GM12878 (cell line): ENCODE measurements around the gene IGF1R. TPM values are rescaled to one million over a fixed set of nuclear protein-coding genes. Genes with fewer than 3 reads are reported as not detected.

Experiments used
- ATAC-seq: fragments of 200-7000 bp; cut with Tn5 transposase; 3 replicates; pipeline ENCODE4 v1.9.1; 2020; ENCODE audit warnings: mild to moderate bottlenecking, moderate library complexity
- BruUV-seq: library from RNA; stranded (reverse); fragments of 400-500 nt; replicated peaks from 2 replicates; lab custom pipeline; 2021; lab: Mats Ljungman, UMichigan
- CTCF ChIA-PET: fragments of 300-600 bp; sonication (Branson Sonifier 250); formaldehyde crosslinking; extraction: SDS; loops from one replicate; lab custom pipeline; 2021; ENCODE audit warnings: inconsistent platforms; lab: Yijun Ruan, JAX
- POLR2A ChIA-PET: fragments of 350-600 bp; formaldehyde crosslinking; extraction: SDS; loops from one replicate; lab custom pipeline; 2021; ENCODE audit warnings: inconsistent platforms; lab: Charles Lee
- RAD21 ChIA-PET: fragments of 300-600 bp; sonication (Branson Sonifier 250); formaldehyde crosslinking; loops from one replicate; lab custom pipeline; 2023; ENCODE audit warnings: antibody characterized with exemption; ENCODE audit not compliant: unreplicated experiment; lab: Charles Lee
- SMC1A ChIA-PET: fragments of 300-600 bp; sonication (Branson Sonifier 250); formaldehyde crosslinking; loops from one replicate; lab custom pipeline; 2023; ENCODE audit not compliant: unreplicated experiment, uncharacterized antibody; lab: Charles Lee
- DNase-seq: peaks from one replicate; pipeline ENCODE4 v3.0.0-alpha.2; 2011; ENCODE audit warnings: low read depth, low spot score
- FAIRE-seq: peaks from 3 replicates; lab custom pipeline; 2011; peaks lifted over from hg19 to GRCh38; lab: Jason Lieb, UNC
- H2AFZ ChIP-seq: 2 replicates; pipeline ENCODE4 v1.6.0; 2011; ENCODE audit warnings: low read depth, low read length, control low read depth; ENCODE audit not compliant: control insufficient read depth
- H3K27ac ChIP-seq: 2 replicates; pipeline ENCODE4 v1.5.1; 2011; ENCODE audit warnings: control low read depth; ENCODE audit not compliant: control insufficient read depth, insufficient read depth
- H3K27me3 ChIP-seq, 2 experiments: replicated peaks in 1 of 2; 2 replicates each; pipeline versions ENCODE4 v1.6.0 to v1.6.1; 2011; ENCODE audit warnings: low read length in 1 of 2; ENCODE audit not compliant: control insufficient read depth in 2 of 2, insufficient read depth in 2 of 2
- H3K36me3 ChIP-seq, 2 experiments: 2 replicates each; pipeline ENCODE4 v1.5.1; 2011; ENCODE audit warnings: low read length in 1 of 2; ENCODE audit not compliant: control insufficient read depth in 2 of 2, insufficient read depth in 2 of 2
- H3K4me1 ChIP-seq: 2 replicates; pipeline ENCODE4 v1.6.1; 2011; ENCODE audit warnings: mild to moderate bottlenecking, low read length, moderate library complexity, mixed read lengths; ENCODE audit not compliant: control insufficient read depth, insufficient read depth
- H3K4me2 ChIP-seq: 2 replicates; pipeline ENCODE4 v1.6.0; 2011; ENCODE audit warnings: control low read depth; ENCODE audit not compliant: control insufficient read depth, insufficient read depth
- H3K4me3 ChIP-seq: fragments of 200-600 bp; sonication (generic); 2 replicates; pipeline ENCODE4 v1.5.1; 2016
- H3K79me2 ChIP-seq: 2 replicates; pipeline ENCODE4 v1.6.0; 2011; ENCODE audit warnings: low read length; ENCODE audit not compliant: control insufficient read depth, insufficient read depth
- H3K9ac ChIP-seq: 2 replicates; pipeline ENCODE4 v1.8.0; 2011; ENCODE audit warnings: low read length, control low read depth, mixed read lengths; ENCODE audit not compliant: control insufficient read depth, insufficient read depth
- H3K9me3 ChIP-seq: replicated peaks from 3 replicates; pipeline ENCODE4 v1.5.1; 2011; ENCODE audit warnings: mild to moderate bottlenecking, low read length; ENCODE audit not compliant: control insufficient read depth, insufficient read depth
- H4K20me1 ChIP-seq: 2 replicates; pipeline ENCODE4 v1.6.0; 2011; ENCODE audit not compliant: control insufficient read depth, insufficient read depth
- CBFB ChIP-seq: IDR thresholded peaks from 2 replicates; pipeline ENCODE4 v1.6.1; 2016; ENCODE audit warnings: antibody characterized with exemption, low read depth
- CBX3 ChIP-seq: fragments of 200-600 bp; sonication (generic); IDR thresholded peaks from 2 replicates; pipeline ENCODE4 v1.6.1; 2016; ENCODE audit warnings: low read depth, borderline replicate concordance
- CREB1 ChIP-seq: IDR thresholded peaks from 2 replicates; pipeline ENCODE4 v1.6.1; 2012; ENCODE audit warnings: low read depth, mild to moderate bottlenecking, inconsistent platforms
- NBN ChIP-seq: fragments of 450-650 bp; IDR thresholded peaks from 2 replicates; pipeline ENCODE4 v1.6.1; 2016
- NR2F1 ChIP-seq: fragments of 450-650 bp; conservative IDR thresholded peaks from 2 replicates; pipeline ENCODE4 v1.6.1; 2017; ENCODE audit warnings: mild to moderate bottlenecking
- NRF1 ChIP-seq: conservative IDR thresholded peaks from 2 replicates; pipeline ENCODE4 v1.6.1; 2011; ENCODE audit warnings: mild to moderate bottlenecking, low read depth, low read length, improper control_type of control experiment
- PAX5 ChIP-seq: IDR thresholded peaks from 2 replicates; pipeline ENCODE4 v1.6.1; 2011; ENCODE audit warnings: low read depth, low read length, borderline replicate concordance
- POLR2AphosphoS2 ChIP-seq: IDR thresholded peaks from 2 replicates; pipeline ENCODE4 v1.6.1; 2011; ENCODE audit warnings: low read depth, mild to moderate bottlenecking, low read length, improper control_type of control experiment, moderate library complexity
- RAD51 ChIP-seq: fragments of 450-650 bp; IDR thresholded peaks from 2 replicates; pipeline ENCODE4 v1.6.1; 2016; ENCODE audit warnings: moderate library complexity, mild to moderate bottlenecking, inconsistent platforms
- SUPT20H ChIP-seq: IDR thresholded peaks from 2 replicates; pipeline ENCODE4 v1.6.1; 2011; ENCODE audit warnings: low read depth, mild to moderate bottlenecking, low read length, moderate library complexity, borderline replicate concordance; ENCODE audit not compliant: control insufficient read depth
- TCF3 ChIP-seq: IDR thresholded peaks from 2 replicates; pipeline ENCODE4 v1.6.1; 2012; ENCODE audit warnings: low read depth, mild to moderate bottlenecking, low read length, borderline replicate concordance; ENCODE audit not compliant: insufficient read depth
- ZZZ3 ChIP-seq: IDR thresholded peaks from 2 replicates; pipeline ENCODE4 v1.6.1; 2011; ENCODE audit warnings: low read depth; ENCODE audit not compliant: control insufficient read depth, insufficient read length
- WGBS: methylation state at CpG from one replicate; pipeline ENCODE4 v1.1.6; 2016; ENCODE audit warnings: low lambda C conversion rate; ENCODE audit not compliant: insufficient replicate concordance, insufficient coverage; ENCODE audit errors: missing lambda C conversion rate; 5-methylcytosine and 5-hydroxymethylcytosine counted together
- in situ Hi-C: fragments of 300-500 bp; cut with MboI; formaldehyde crosslinking; loops from 9 replicates; pipeline ENCODE4 v1.14.3; 2018; ENCODE audit warnings: mixed read lengths
- intact Hi-C: fragments of 100-400 bp; cut with micrococcal nuclease; formaldehyde crosslinking; loops from one replicate; pipeline ENCODE4 v1.14.2; 2022; ENCODE audit not compliant: unreplicated experiment
- polyA plus RNA-seq, 11 experiments: library from polyadenylated mRNA; depleted of rRNA in 4 of 11; unstranded in 6 of 11; stranded (reverse) in 5 of 11; fragments of >200 nt; fragmentation: Nextera tagmentation in 4 of 11; fragmentation: Illumina TruSeq in 1 of 11; extraction: Ambion mirVana in 4 of 11; extraction: Trizol in 1 of 11; gene quantifications; 1 replicate in 1 of 11; 2 replicates in 10 of 11; pipeline versions ENCODE4 v1.2.1 to v1.2.3, GENCODE V29; 2011 to 2016; ENCODE audit warnings: inconsistent platforms in 2 of 11, missing spikeins in 2 of 11, low read depth in 1 of 11
- total RNA-seq, 4 experiments: library from RNA; depleted of rRNA in 3 of 4; stranded (reverse); fragments of >200 nt in 3 of 4; fragmentation: Illumina TruSeq in 1 of 4; extraction: Trizol in 1 of 4; gene quantifications; 2 replicates each; pipeline versions ENCODE4 v1.2.1 to v1.2.3, GENCODE V29; 2013 to 2021
- TF ChIP-seq, protein P1 (sequence below): fragments of 450-650 bp; IDR thresholded peaks from 2 replicates; pipeline ENCODE4 v1.6.1; 2017; ENCODE audit warnings: mild to moderate bottlenecking, low read depth, inconsistent platforms; ENCODE audit not compliant: poor library complexity, severe bottlenecking
- TF ChIP-seq, protein P2 (sequence below): fragments of 150-350 bp; IDR thresholded peaks from 2 replicates; pipeline ENCODE4 v1.6.1; 2016; ENCODE audit warnings: low read depth, low read length
- TF ChIP-seq, protein P3 (sequence below): fragments of 450-650 bp; IDR thresholded peaks from 2 replicates; pipeline ENCODE4 v1.6.1; 2018; ENCODE audit warnings: mild to moderate bottlenecking, low read depth, moderate library complexity; ENCODE audit not compliant: partially characterized antibody

The IGF1R gene
- total and polyA plus RNA-seq, 10 of the 15 experiments (the other 5 are each of a cell fraction or from before 2014, with no cell fraction given), result 0.03 to 2.7 (median 0.66) TPM

DNA sequence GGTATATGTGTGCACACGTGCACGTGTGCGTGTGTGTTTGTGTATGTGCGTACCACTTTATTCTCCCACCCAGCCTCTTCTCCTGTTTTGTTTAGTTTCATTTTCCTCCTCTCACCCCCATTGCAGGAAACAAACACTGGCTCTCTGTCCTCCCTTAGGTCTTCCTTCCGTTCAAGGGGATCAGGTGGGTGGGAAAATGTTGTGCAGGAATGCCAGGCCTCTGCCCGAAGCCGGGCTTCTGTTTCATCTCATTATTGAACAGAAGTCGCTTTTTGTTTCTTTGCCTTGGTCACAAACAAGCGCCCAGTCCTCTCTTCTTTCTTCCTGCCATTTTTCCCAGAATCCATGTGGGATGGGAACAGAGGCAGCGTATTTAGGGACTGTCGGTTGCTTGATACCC is 69.6 kb downstream of the IGF1R start (continued):
- TF ChIP-seq, protein P1, sequence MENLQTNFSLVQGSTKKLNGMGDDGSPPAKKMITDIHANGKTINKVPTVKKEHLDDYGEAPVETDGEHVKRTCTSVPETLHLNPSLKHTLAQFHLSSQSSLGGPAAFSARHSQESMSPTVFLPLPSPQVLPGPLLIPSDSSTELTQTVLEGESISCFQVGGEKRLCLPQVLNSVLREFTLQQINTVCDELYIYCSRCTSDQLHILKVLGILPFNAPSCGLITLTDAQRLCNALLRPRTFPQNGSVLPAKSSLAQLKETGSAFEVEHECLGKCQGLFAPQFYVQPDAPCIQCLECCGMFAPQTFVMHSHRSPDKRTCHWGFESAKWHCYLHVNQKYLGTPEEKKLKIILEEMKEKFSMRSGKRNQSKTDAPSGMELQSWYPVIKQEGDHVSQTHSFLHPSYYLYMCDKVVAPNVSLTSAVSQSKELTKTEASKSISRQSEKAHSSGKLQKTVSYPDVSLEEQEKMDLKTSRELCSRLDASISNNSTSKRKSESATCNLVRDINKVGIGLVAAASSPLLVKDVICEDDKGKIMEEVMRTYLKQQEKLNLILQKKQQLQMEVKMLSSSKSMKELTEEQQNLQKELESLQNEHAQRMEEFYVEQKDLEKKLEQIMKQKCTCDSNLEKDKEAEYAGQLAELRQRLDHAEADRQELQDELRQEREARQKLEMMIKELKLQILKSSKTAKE, result no peak
- TF ChIP-seq NR2F1 (no peak), NBN (no peak), POLR2AphosphoS2 (no peak), CBFB (no peak)

DNA sequence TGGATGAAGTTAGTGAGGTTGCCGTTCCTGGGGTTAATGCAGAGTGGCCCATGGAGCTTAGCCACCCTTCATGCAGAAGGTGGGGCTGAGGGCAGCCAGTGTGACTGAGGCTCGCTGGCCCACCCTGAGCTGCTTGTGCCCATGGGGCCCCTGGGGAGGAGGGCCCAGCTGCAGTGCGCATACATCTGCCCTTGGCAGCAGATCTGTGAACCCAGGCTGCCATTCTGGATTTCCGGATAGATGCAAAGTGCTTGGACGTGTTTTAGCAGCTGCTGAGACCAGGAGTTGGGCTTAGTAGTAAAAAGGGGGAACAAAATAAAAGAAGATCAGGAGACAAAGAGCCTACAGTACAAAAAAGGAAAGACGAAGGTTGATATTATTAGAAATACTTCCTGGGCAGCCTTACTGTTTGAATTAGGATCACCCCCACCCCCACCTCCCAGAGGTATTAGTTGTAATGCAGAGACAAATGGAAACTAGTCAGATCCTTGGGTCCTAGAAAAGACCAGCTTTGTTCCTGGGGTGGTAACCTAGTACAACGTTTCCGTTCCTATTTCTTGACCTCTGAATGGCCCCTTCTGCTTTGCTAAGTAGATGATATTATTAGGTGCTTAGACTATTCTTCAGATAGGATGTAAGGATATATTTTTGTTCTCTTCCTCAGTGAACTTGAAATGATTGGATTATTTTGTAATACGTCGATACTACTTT is 70.2 kb downstream of the IGF1R start:
- WGBS, result 43% methylated on average over 10 of the region's 10 CpGs
- no peak overlapping the region for H2AFZ ChIP-seq
- DNase-seq, result no peak
- ATAC-seq, result no peak
- ChIA-PET RAD21 (no interaction called here), CTCF (interaction anchor here (1.3 to 1.4 kb wide), 2 partner anchors 59 to 358 kb away, joined by 3 to 5 read pairs; no protein-coding TSS in a partner anchor), POLR2A (no interaction called here), SMC1A (no interaction called here)
- H4K20me1 ChIP-seq, result no peaks in the 10 kb centered on the region; the same call in 1 of the 2 replicates
- FAIRE-seq, result no peak
- H3K27ac ChIP-seq, result no peak overlapping the region
- no peaks in the 10 kb centered on the region for H3K36me3 ChIP-seq
- no peaks in the 10 kb centered on the region for H3K9me3 ChIP-seq
- no peak overlapping the region for H3K9ac ChIP-seq
- no TSS peak for BruUV-seq
- H3K79me2 ChIP-seq, result no peaks in the 10 kb centered on the region
- in situ Hi-C loops, result no loop called here
- intact Hi-C loops, result no loop called here
- no peak overlapping the region for H3K4me3 ChIP-seq
- no peaks in the 10 kb centered on the region for H3K27me3 ChIP-seq
- no peak overlapping the region for H3K4me2 ChIP-seq
- peaks cover 5% of the 10 kb centered on the region for H3K4me1 ChIP-seq
- no peak for TF ChIP-seq TCF3
- TF ChIP-seq, protein P2, sequence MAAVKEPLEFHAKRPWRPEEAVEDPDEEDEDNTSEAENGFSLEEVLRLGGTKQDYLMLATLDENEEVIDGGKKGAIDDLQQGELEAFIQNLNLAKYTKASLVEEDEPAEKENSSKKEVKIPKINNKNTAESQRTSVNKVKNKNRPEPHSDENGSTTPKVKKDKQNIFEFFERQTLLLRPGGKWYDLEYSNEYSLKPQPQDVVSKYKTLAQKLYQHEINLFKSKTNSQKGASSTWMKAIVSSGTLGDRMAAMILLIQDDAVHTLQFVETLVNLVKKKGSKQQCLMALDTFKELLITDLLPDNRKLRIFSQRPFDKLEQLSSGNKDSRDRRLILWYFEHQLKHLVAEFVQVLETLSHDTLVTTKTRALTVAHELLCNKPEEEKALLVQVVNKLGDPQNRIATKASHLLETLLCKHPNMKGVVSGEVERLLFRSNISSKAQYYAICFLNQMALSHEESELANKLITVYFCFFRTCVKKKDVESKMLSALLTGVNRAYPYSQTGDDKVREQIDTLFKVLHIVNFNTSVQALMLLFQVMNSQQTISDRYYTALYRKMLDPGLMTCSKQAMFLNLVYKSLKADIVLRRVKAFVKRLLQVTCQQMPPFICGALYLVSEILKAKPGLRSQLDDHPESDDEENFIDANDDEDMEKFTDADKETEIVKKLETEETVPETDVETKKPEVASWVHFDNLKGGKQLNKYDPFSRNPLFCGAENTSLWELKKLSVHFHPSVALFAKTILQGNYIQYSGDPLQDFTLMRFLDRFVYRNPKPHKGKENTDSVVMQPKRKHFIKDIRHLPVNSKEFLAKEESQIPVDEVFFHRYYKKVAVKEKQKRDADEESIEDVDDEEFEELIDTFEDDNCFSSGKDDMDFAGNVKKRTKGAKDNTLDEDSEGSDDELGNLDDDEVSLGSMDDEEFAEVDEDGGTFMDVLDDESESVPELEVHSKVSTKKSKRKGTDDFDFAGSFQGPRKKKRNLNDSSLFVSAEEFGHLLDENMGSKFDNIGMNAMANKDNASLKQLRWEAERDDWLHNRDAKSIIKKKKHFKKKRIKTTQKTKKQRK, result no peak
- no peak for TF ChIP-seq PAX5
- TF ChIP-seq RAD51, result no peak
- no peak for TF ChIP-seq SUPT20H
- no peak for TF ChIP-seq ZZZ3
- no peak for TF ChIP-seq CREB1
- no peak for TF ChIP-seq CBX3
- no peak for TF ChIP-seq NRF1
- TF ChIP-seq, protein P3, sequence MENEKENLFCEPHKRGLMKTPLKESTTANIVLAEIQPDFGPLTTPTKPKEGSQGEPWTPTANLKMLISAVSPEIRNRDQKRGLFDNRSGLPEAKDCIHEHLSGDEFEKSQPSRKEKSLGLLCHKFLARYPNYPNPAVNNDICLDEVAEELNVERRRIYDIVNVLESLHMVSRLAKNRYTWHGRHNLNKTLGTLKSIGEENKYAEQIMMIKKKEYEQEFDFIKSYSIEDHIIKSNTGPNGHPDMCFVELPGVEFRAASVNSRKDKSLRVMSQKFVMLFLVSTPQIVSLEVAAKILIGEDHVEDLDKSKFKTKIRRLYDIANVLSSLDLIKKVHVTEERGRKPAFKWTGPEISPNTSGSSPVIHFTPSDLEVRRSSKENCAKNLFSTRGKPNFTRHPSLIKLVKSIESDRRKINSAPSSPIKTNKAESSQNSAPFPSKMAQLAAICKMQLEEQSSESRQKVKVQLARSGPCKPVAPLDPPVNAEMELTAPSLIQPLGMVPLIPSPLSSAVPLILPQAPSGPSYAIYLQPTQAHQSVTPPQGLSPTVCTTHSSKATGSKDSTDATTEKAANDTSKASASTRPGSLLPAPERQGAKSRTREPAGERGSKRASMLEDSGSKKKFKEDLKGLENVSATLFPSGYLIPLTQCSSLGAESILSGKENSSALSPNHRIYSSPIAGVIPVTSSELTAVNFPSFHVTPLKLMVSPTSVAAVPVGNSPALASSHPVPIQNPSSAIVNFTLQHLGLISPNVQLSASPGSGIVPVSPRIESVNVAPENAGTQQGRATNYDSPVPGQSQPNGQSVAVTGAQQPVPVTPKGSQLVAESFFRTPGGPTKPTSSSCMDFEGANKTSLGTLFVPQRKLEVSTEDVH, result no peak
